Lung (tissue), 12 donors: ENCODE results near the gene TTLL5. TPM values are rescaled to one million over a fixed set of nuclear protein-coding genes. Genes with fewer than 3 reads are reported as not detected.

Experiments
- ATAC-seq: fragments of 200-7000 bp; cut with Tn5 transposase; one replicate; pipeline ENCODE4 v1.9.1; 2020; ENCODE audit warnings: moderate number of reproducible peaks; ENCODE audit not compliant: insufficient read depth, low FRiP score
- DNase-seq, 3 donors: peaks; one replicate each; pipeline ENCODE4 v3.0.0-alpha.2; 2013 to 2017
- H3K27ac ChIP-seq, 2 donors: one replicate each; pipeline ENCODE4 v1.5.1; 2013; ENCODE audit warnings: mild to moderate bottlenecking in 2 of 2, moderate library complexity in 2 of 2, control low read depth in 1 of 2, inconsistent platforms in 1 of 2, low read depth in 1 of 2, low read length in 1 of 2
- H3K27me3 ChIP-seq, 3 donors: one replicate each; pipeline ENCODE4 v1.5.1; 2013; ENCODE audit warnings: low read length in 2 of 3; ENCODE audit not compliant: control insufficient read depth in 3 of 3, insufficient read depth in 3 of 3
- H3K36me3 ChIP-seq, 4 donors: one replicate each; pipeline ENCODE4 v1.5.1; 2013; ENCODE audit warnings: low read length in 4 of 4, mild to moderate bottlenecking in 1 of 4, moderate library complexity in 1 of 4; ENCODE audit not compliant: control insufficient read depth in 4 of 4, insufficient read depth in 4 of 4
- H3K4me1 ChIP-seq, 5 donors: one replicate each; pipeline ENCODE4 v1.5.1; 2013; ENCODE audit warnings: low read length in 5 of 5, mild to moderate bottlenecking in 2 of 5, moderate library complexity in 1 of 5; ENCODE audit not compliant: control insufficient read depth in 5 of 5, insufficient read depth in 5 of 5
- H3K4me3 ChIP-seq: one replicate; pipeline ENCODE4 v1.5.1; 2013; ENCODE audit warnings: mild to moderate bottlenecking, control low read depth, moderate library complexity
- H3K9ac ChIP-seq, 2 donors: one replicate each; pipeline ENCODE4 v1.5.1; 2013; ENCODE audit warnings: low read length in 2 of 2, control low read depth in 1 of 2; ENCODE audit not compliant: insufficient read depth in 1 of 2
- H3K9me3 ChIP-seq, 4 donors: one replicate each; pipeline ENCODE4 v1.5.1; 2013; ENCODE audit warnings: low read length in 3 of 4, mild to moderate bottlenecking in 1 of 4, moderate library complexity in 1 of 4; ENCODE audit not compliant: control insufficient read depth in 4 of 4, insufficient read depth in 3 of 4
- CTCF ChIP-seq: IDR thresholded peaks from 2 replicates; pipeline ENCODE4 v1.5.1; 2012; ENCODE audit warnings: mild to moderate bottlenecking; ENCODE audit errors: control extremely low read depth, extremely low read depth
- WGBS, 2 donors: extraction: QIAGEN DNeasy Blood & Tissue Kit; methylation state at CpG; one replicate each; pipeline ENCODE4 v1.1.7; 2013; 5-methylcytosine and 5-hydroxymethylcytosine counted together
- polyA plus RNA-seq, 2 donors: library from polyadenylated mRNA; stranded (reverse); fragments of 200-250 nt; gene quantifications; one replicate each; pipeline ENCODE4 v1.2.1, GENCODE V29; 2013
- total RNA-seq, 2 donors: library from RNA; depleted of rRNA in 1 of 2; stranded (reverse); fragments of >200 nt in 1 of 2; gene quantifications; one replicate each; pipeline ENCODE4 v1.2.1, GENCODE V29; 2014 to 2021
- donor health status: control.
- donor health status: control.
- donor health status: Bipolar disorder and iron deficiency.
- donor health status: healthy.
- donor health status: DM: yes; HTN: yes; CAD: no.

The TTLL5 gene
- total and polyA plus RNA-seq, 4 donors: 10.3 to 58.6 (median 28.8) TPM

- ATAC-seq (no peak), DNase-seq (no peak)
- Histone ChIP-seq H3K27ac (no peak overlapping the region), H3K9ac (no peak overlapping the region), H3K4me3 (no peak overlapping the region), H3K27me3 (no peaks in the 10 kb centered on the region), H3K4me1 (no peaks in the 10 kb centered on the region), H3K9me3 (peaks cover 0 to 4% (median 2%) of the 10 kb centered on the region in 4 donors), H3K36me3 (peaks cover 18 to 62% (median 33%) of the 10 kb centered on the region in 4 donors)
- TF ChIP-seq CTCF: no peak
- 83 to 92% methylated on average over 1 of the region's 1 CpG for WGBS, 2 donors
These were observed 341.3 kb downstream of the TTLL5 start for GRCh38 chr14:76002383-76002782.

Other genes with a start within 250 kb of the TTLL5 start
- 10 to 100 TPM; 34.8 to 77.5 TPM for gene JDP2, start 233.2 kb upstream of the TTLL5 start, total RNA-seq
- 10 to 100 TPM; 38.0 to 88.9 TPM for gene JDP2, start 233.2 kb upstream of the TTLL5 start, polyA plus RNA-seq
- 1 to 10 TPM; 7.4 to 8.2 TPM for gene BATF, start 138.8 kb upstream of the TTLL5 start, total RNA-seq
- gene BATF, start 138.8 kb upstream of the TTLL5 start, polyA plus RNA-seq: 10 to 100 TPM; 15.2 to 74.3 TPM
- 10 to 100 TPM in 1 of 2 donors, 1 to 10 TPM in 1; 9.6 to 31.4 TPM for gene FLVCR2, start 82.6 kb upstream of the TTLL5 start, total RNA-seq
- 10 to 100 TPM in 1 of 2 donors, 1 to 10 TPM in 1; 4.7 to 37.6 TPM for gene FLVCR2, start 82.6 kb upstream of the TTLL5 start, polyA plus RNA-seq
- gene ERG28, start 370 bp upstream of the TTLL5 start, total RNA-seq: 10 to 100 TPM; 13.6 to 41.1 TPM
- gene ERG28, start 370 bp upstream of the TTLL5 start, polyA plus RNA-seq: 10 to 100 TPM; 39.3 to 67.2 TPM